Smooth muscle cell (in vitro differentiated cells): ENCODE measurements around the gene CSRP3. TPM values are rescaled to one million over a fixed set of nuclear protein-coding genes. Genes with fewer than 3 reads are reported as not detected.

Source experiments
- DNase-seq: peaks from one replicate; lab custom pipeline; 2025; ENCODE audit not compliant: unreplicated experiment; lab: John Stamatoyannopoulos, UW
- H2AFZ ChIP-seq: fragments of 200-600 bp; sonication (generic); 2 replicates; pipeline ENCODE4 v1.6.0; 2016; ENCODE audit warnings: antibody characterized with exemption, low read depth, mild to moderate bottlenecking
- H3F3A ChIP-seq: fragments of 200-600 bp; sonication (generic); 2 replicates; pipeline ENCODE4 v1.6.0; 2017; ENCODE audit warnings: antibody characterized with exemption, low read depth
- H3K27ac ChIP-seq: fragments of 200-600 bp; sonication (generic); 2 replicates; pipeline ENCODE4 v1.5.1; 2016; ENCODE audit warnings: low read depth, mild to moderate bottlenecking
- H3K27me3 ChIP-seq: fragments of 200-600 bp; sonication (generic); 2 replicates; pipeline ENCODE4 v1.6.1; 2016; ENCODE audit warnings: low read depth, mild to moderate bottlenecking
- H3K36me3 ChIP-seq: fragments of 200-600 bp; sonication (generic); 2 replicates; pipeline ENCODE4 v1.5.1; 2016; ENCODE audit warnings: low read depth
- H3K4me1 ChIP-seq: fragments of 200-600 bp; sonication (generic); 2 replicates; pipeline ENCODE4 v1.5.1; 2016; ENCODE audit warnings: low read depth
- H3K4me2 ChIP-seq: fragments of 200-600 bp; sonication (generic); 2 replicates; pipeline ENCODE4 v1.6.0; 2016; ENCODE audit warnings: mild to moderate bottlenecking
- H3K4me3 ChIP-seq: fragments of 200-600 bp; sonication (generic); 2 replicates; pipeline ENCODE4 v1.5.1; 2016; ENCODE audit warnings: mild to moderate bottlenecking
- H3K79me2 ChIP-seq: fragments of 200-600 bp; sonication (generic); 2 replicates; pipeline ENCODE4 v1.6.0; 2016; ENCODE audit warnings: low read depth, mild to moderate bottlenecking
- H3K9ac ChIP-seq: fragments of 200-600 bp; sonication (generic); 2 replicates; pipeline ENCODE4 v1.6.0; 2016; ENCODE audit warnings: low read depth
- H3K9me3 ChIP-seq: fragments of 200-600 bp; sonication (generic); replicated peaks from 2 replicates; pipeline ENCODE4 v1.5.1; 2016; ENCODE audit warnings: low read depth
- H4K20me1 ChIP-seq: fragments of 200-600 bp; sonication (generic); 2 replicates; pipeline ENCODE4 v1.6.0; 2016; ENCODE audit warnings: low read depth
- CTCF ChIP-seq: fragments of 200-600 bp; sonication (generic); IDR thresholded peaks from 2 replicates; pipeline ENCODE4 v1.5.1; 2017; ENCODE audit warnings: borderline replicate concordance, mild to moderate bottlenecking, antibody characterized with exemption; ENCODE audit not compliant: insufficient read depth, poor library complexity, severe bottlenecking
- WGBS: methylation state at CpG from one replicate; pipeline ENCODE4 v1.1.7; 2016; ENCODE audit warnings: low lambda C conversion rate; 5-methylcytosine and 5-hydroxymethylcytosine counted together
- polyA plus RNA-seq: library from polyadenylated mRNA; unstranded; fragments of >200 nt; fragmentation: Nextera tagmentation; extraction: Ambion mirVana; gene quantifications from 2 replicates; pipeline ENCODE4 v1.2.1, GENCODE V29; 2016
- total RNA-seq: library from RNA; depleted of rRNA; stranded (reverse); fragments of >200 nt; gene quantifications from 2 replicates; pipeline ENCODE4 v1.2.3, GENCODE V29; 2014

CSRP3 gene
- total and polyA plus RNA-seq, 2 experiments from 2014 or later, result not detected

GRCh38 chr11:19173964-19174638 is 27.7 kb downstream of the CSRP3 start:
- H3K4me1 ChIP-seq, result no peaks in the 10 kb centered on the region
- no peaks in the 10 kb centered on the region for H3K79me2 ChIP-seq
- H4K20me1 ChIP-seq, result no peaks in the 10 kb centered on the region
- no peaks in the 10 kb centered on the region for H3K27me3 ChIP-seq
- DNase-seq, result no peak
- no peaks in the 10 kb centered on the region for H3K36me3 ChIP-seq
- TF ChIP-seq CTCF, result no peak
- H3K4me2 ChIP-seq, result no peak overlapping the region
- 97% methylated on average over 7 of the region's 7 CpGs for WGBS
- no peak overlapping the region for H3K27ac ChIP-seq
- H3K9ac ChIP-seq, result no peak overlapping the region
- H3F3A ChIP-seq, result no peaks in the 10 kb centered on the region
- H3K9me3 ChIP-seq, result no peaks in the 10 kb centered on the region
- H3K4me3 ChIP-seq, result no peak overlapping the region
- H2AFZ ChIP-seq, result no peak overlapping the region

GRCh38 chr11:19173004-19173689 is 28.6 kb downstream of the CSRP3 start:
- TF ChIP-seq CTCF, result no peak
- Histone ChIP-seq H3K79me2 (no peaks in the 10 kb centered on the region), H3K27me3 (no peaks in the 10 kb centered on the region), H3K4me1 (no peaks in the 10 kb centered on the region), H3K36me3 (peaks cover 6% of the 10 kb centered on the region), H3K4me3 (no peak overlapping the region), H3K4me2 (no peak overlapping the region), H3K27ac (no peak overlapping the region), H2AFZ (no peak overlapping the region), H4K20me1 (no peaks in the 10 kb centered on the region), H3F3A (no peaks in the 10 kb centered on the region), H3K9me3 (no peaks in the 10 kb centered on the region), H3K9ac (no peak overlapping the region)
- 94% methylated on average over 9 of the region's 9 CpGs for WGBS
- DNase-seq, result no peak

GRCh38 chr11:19168090-19168489 is 33.7 kb downstream of the CSRP3 start:
- no peak overlapping the region for H3K27ac ChIP-seq
- H3K4me3 ChIP-seq, result no peak overlapping the region
- no peaks in the 10 kb centered on the region for H4K20me1 ChIP-seq
- WGBS, result 98% methylated on average over 2 of the region's 2 CpGs
- no peak for DNase-seq
- H3K9ac ChIP-seq, result no peak overlapping the region
- H3K79me2 ChIP-seq, result no peaks in the 10 kb centered on the region
- no peaks in the 10 kb centered on the region for H3K4me1 ChIP-seq
- no peaks in the 10 kb centered on the region for H3F3A ChIP-seq
- TF ChIP-seq CTCF, result no peak
- H3K9me3 ChIP-seq, result no peaks in the 10 kb centered on the region
- H3K27me3 ChIP-seq, result no peaks in the 10 kb centered on the region
- H2AFZ ChIP-seq, result no peak overlapping the region
- H3K4me2 ChIP-seq, result no peak overlapping the region
- H3K36me3 ChIP-seq, result peaks cover 12% of the 10 kb centered on the region
